ENCODE data around the gene DGKI. TPM values are rescaled to one million over a fixed set of nuclear protein-coding genes. Genes with fewer than 3 reads are reported as not detected.

The DGKI gene
- total and polyA plus RNA-seq, 5 donors from 2014 or later: not detected

DNA sequence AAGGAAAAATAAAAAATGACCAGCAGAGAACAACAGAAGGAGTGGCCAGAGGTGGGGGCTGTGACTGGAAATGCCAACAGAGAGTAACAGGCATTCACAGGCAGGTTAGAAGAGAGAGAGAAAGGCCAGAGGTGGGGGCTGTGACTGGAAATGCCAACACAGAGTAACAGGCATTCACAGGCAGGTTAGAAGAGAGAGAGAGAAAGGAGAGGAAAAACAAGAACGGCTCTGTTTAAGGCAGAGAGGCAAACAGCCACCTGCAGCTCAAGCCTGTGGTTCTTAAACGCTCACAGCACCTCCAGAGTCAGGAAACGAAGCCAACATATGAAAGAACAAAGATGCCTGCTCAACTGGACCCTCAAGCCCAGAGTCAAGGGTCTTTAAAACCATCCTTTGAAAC is 39.5 kb upstream of the DGKI start:
- peaks cover 41% of the 10 kb centered on the region for H3K36me3 Mint-ChIP-seq
- peak overlapping the region; percentile 12 to 87 (median 63) for H3K27ac Mint-ChIP-seq
- no peak for ATAC-seq (ENCODE audit: low read depth in 2 of 2)
- Histone ChIP-seq H3K4me1 (ENCODE audit: control insufficient read depth, insufficient read depth, low read length, poor library complexity, severe bottlenecking) (no peaks in the 10 kb centered on the region), H3K4me3 (ENCODE audit: low read depth, low read length) (no peak overlapping the region), H3K27me3 (ENCODE audit: control insufficient read depth, insufficient read depth, low read length) (no peaks in the 10 kb centered on the region), H3K27ac (ENCODE audit: insufficient read depth, low read length, poor library complexity, severe bottlenecking) (no peak overlapping the region), H3K9me3 (ENCODE audit: control insufficient read depth in 2 of 2, low read length in 2 of 2) (no peaks in the 10 kb centered on the region), H3K36me3 (ENCODE audit: control insufficient read depth, insufficient read depth, low read length) (peaks cover 50% of the 10 kb centered on the region)
- peaks cover 0 to 3% (median 0%) of the 10 kb centered on the region in 4 donors for H3K4me1 Mint-ChIP-seq
- no peaks in the 10 kb centered on the region for H3K27me3 Mint-ChIP-seq
- DNase-seq: no peak
- H3K9me3 Mint-ChIP-seq: no peaks in the 10 kb centered on the region
- H3K4me3 Mint-ChIP-seq: no peak overlapping the region

GRCh38 chr7:137885678-137886077 is 38.9 kb upstream of the DGKI start:
- no peaks in the 10 kb centered on the region for H3K27me3 ChIP-seq (ENCODE audit: control insufficient read depth, insufficient read depth, low read length)
- H3K36me3 Mint-ChIP-seq: peaks cover 40% of the 10 kb centered on the region
- DNase-seq (no peak), ATAC-seq (ENCODE audit: low read depth in 2 of 2) (no peak)
- H3K9me3 Mint-ChIP-seq: no peaks in the 10 kb centered on the region
- H3K9me3 ChIP-seq (ENCODE audit: control insufficient read depth in 2 of 2, low read length in 2 of 2): no peaks in the 10 kb centered on the region
- no peaks in the 10 kb centered on the region for H3K27me3 Mint-ChIP-seq
- H3K36me3 ChIP-seq (ENCODE audit: control insufficient read depth, insufficient read depth, low read length): peaks cover 56% of the 10 kb centered on the region
- H3K4me3 Mint-ChIP-seq: no peak overlapping the region
- H3K27ac Mint-ChIP-seq: peak overlapping the region in 1 of 3 donors; percentile 63
- no peak overlapping the region for H3K4me3 ChIP-seq (ENCODE audit: low read depth, low read length)
- peaks cover 0 to 3% (median 0%) of the 10 kb centered on the region in 4 donors for H3K4me1 Mint-ChIP-seq
- no peaks in the 10 kb centered on the region for H3K4me1 ChIP-seq (ENCODE audit: control insufficient read depth, insufficient read depth, low read length, poor library complexity, severe bottlenecking)
- H3K27ac ChIP-seq (ENCODE audit: insufficient read depth, low read length, poor library complexity, severe bottlenecking): no peak overlapping the region

- H3K9me3 ChIP-seq (ENCODE audit: control insufficient read depth in 2 of 2, low read length in 2 of 2): no peaks in the 10 kb centered on the region
- no peak overlapping the region for H3K4me3 ChIP-seq (ENCODE audit: low read depth, low read length)
- Mint-ChIP-seq H3K36me3 (peaks cover 59% of the 10 kb centered on the region), H3K4me1 (no peaks in the 10 kb centered on the region), H3K27me3 (no peaks in the 10 kb centered on the region), H3K4me3 (peak overlapping the region in 1 of 4 donors; percentile 83), H3K9me3 (no peaks in the 10 kb centered on the region), H3K27ac (no peak overlapping the region)
- H3K36me3 ChIP-seq (ENCODE audit: control insufficient read depth, insufficient read depth, low read length): peaks cover 82% of the 10 kb centered on the region
- no peak for ATAC-seq (ENCODE audit: low read depth in 2 of 2)
- H3K27me3 ChIP-seq (ENCODE audit: control insufficient read depth, insufficient read depth, low read length): no peaks in the 10 kb centered on the region
- no peak for DNase-seq
- no peak overlapping the region for H3K27ac ChIP-seq (ENCODE audit: insufficient read depth, low read length, poor library complexity, severe bottlenecking)
- no peaks in the 10 kb centered on the region for H3K4me1 ChIP-seq (ENCODE audit: control insufficient read depth, insufficient read depth, low read length, poor library complexity, severe bottlenecking)
Observed at GRCh38 chr7:137882806-137883205, 36.0 kb upstream of the DGKI start.

GRCh38 chr7:137882261-137882668 is 35.5 kb upstream of the DGKI start:
- H3K4me3 ChIP-seq (ENCODE audit: low read depth, low read length): no peak overlapping the region
- no peaks in the 10 kb centered on the region for H3K9me3 Mint-ChIP-seq
- H3K4me1 Mint-ChIP-seq: no peaks in the 10 kb centered on the region
- H3K36me3 Mint-ChIP-seq: peaks cover 63% of the 10 kb centered on the region
- ATAC-seq (ENCODE audit: low read depth in 2 of 2) (no peak), DNase-seq (peak in 1 of 3 donors; percentile 9)
- peaks cover 84% of the 10 kb centered on the region for H3K36me3 ChIP-seq (ENCODE audit: control insufficient read depth, insufficient read depth, low read length)
- H3K27ac Mint-ChIP-seq: no peak overlapping the region
- no peaks in the 10 kb centered on the region for H3K27me3 ChIP-seq (ENCODE audit: control insufficient read depth, insufficient read depth, low read length)
- no peaks in the 10 kb centered on the region for H3K9me3 ChIP-seq (ENCODE audit: control insufficient read depth in 2 of 2, low read length in 2 of 2)
- H3K4me3 Mint-ChIP-seq: no peak overlapping the region
- no peaks in the 10 kb centered on the region for H3K4me1 ChIP-seq (ENCODE audit: control insufficient read depth, insufficient read depth, low read length, poor library complexity, severe bottlenecking)
- no peak overlapping the region for H3K27ac ChIP-seq (ENCODE audit: insufficient read depth, low read length, poor library complexity, severe bottlenecking)
- H3K27me3 Mint-ChIP-seq: no peaks in the 10 kb centered on the region

DNA sequence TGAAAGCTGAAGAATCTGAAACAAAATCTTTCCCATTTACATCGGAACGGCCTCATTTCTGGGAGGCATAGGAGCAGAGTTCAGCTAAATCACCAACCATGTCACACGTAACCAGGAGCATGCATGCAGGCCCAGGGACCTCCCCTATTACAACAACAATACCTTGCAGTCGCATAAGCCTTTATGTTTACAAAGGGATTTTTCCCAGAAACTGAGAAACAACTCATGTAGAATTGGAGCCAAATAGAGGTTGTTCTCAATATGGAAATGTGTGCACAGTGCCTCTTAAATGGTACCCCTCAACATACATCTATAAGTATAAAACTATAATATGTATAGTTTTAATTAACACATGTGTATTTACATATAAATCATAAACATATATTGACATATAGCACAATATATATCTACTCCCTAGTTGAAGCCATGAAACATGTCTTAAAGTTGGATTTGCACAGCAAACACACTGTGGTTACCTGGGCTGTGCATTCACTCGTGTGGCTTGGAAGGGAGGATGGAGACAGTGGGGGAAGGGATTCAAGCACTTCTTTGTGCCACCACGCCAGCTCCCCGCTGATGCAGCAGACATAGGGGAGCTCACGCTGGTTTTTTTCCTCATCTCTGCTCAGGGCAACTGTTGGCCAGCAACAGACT is 35.0 kb upstream of the DGKI start:
- H3K4me3 ChIP-seq (ENCODE audit: low read depth, low read length): no peak overlapping the region
- peaks cover 68% of the 10 kb centered on the region for H3K36me3 Mint-ChIP-seq
- no peaks in the 10 kb centered on the region for H3K4me1 Mint-ChIP-seq
- no peaks in the 10 kb centered on the region for H3K9me3 ChIP-seq (ENCODE audit: control insufficient read depth in 2 of 2, low read length in 2 of 2)
- no peak overlapping the region for H3K27ac ChIP-seq (ENCODE audit: insufficient read depth, low read length, poor library complexity, severe bottlenecking)
- H3K4me1 ChIP-seq (ENCODE audit: control insufficient read depth, insufficient read depth, low read length, poor library complexity, severe bottlenecking): no peaks in the 10 kb centered on the region
- H3K27me3 ChIP-seq (ENCODE audit: control insufficient read depth, insufficient read depth, low read length): no peaks in the 10 kb centered on the region
- no peaks in the 10 kb centered on the region for H3K27me3 Mint-ChIP-seq
- no peaks in the 10 kb centered on the region for H3K9me3 Mint-ChIP-seq
- peaks cover 79% of the 10 kb centered on the region for H3K36me3 ChIP-seq (ENCODE audit: control insufficient read depth, insufficient read depth, low read length)
- ATAC-seq (ENCODE audit: low read depth in 2 of 2) (no peak), DNase-seq (no peak)
- H3K4me3 Mint-ChIP-seq: no peak overlapping the region
- no peak overlapping the region for H3K27ac Mint-ChIP-seq

- Histone ChIP-seq H3K27ac (ENCODE audit: insufficient read depth, low read length, poor library complexity, severe bottlenecking) (no peak overlapping the region), H3K4me1 (ENCODE audit: control insufficient read depth, insufficient read depth, low read length, poor library complexity, severe bottlenecking) (no peaks in the 10 kb centered on the region), H3K36me3 (ENCODE audit: control insufficient read depth, insufficient read depth, low read length) (peaks cover 75% of the 10 kb centered on the region), H3K27me3 (ENCODE audit: control insufficient read depth, insufficient read depth, low read length) (no peaks in the 10 kb centered on the region), H3K9me3 (ENCODE audit: control insufficient read depth in 2 of 2, low read length in 2 of 2) (no peaks in the 10 kb centered on the region), H3K4me3 (ENCODE audit: low read depth, low read length) (no peak overlapping the region)
- no peak overlapping the region for H3K27ac Mint-ChIP-seq
- no peak overlapping the region for H3K4me3 Mint-ChIP-seq
- no peaks in the 10 kb centered on the region for H3K4me1 Mint-ChIP-seq
- peaks cover 74% of the 10 kb centered on the region for H3K36me3 Mint-ChIP-seq
- no peak for DNase-seq
- H3K27me3 Mint-ChIP-seq: no peaks in the 10 kb centered on the region
- no peaks in the 10 kb centered on the region for H3K9me3 Mint-ChIP-seq
- ATAC-seq (ENCODE audit: low read depth in 2 of 2): no peak
Observed at GRCh38 chr7:137880432-137880831, 33.7 kb upstream of the DGKI start.

GRCh38 chr7:137879357-137880158 is 32.8 kb upstream of the DGKI start:
- no peaks in the 10 kb centered on the region for H3K27me3 Mint-ChIP-seq
- DNase-seq (no peak), ATAC-seq (ENCODE audit: low read depth in 2 of 2) (no peak)
- no peaks in the 10 kb centered on the region for H3K9me3 Mint-ChIP-seq
- no peak overlapping the region for H3K27ac Mint-ChIP-seq
- Histone ChIP-seq H3K4me3 (ENCODE audit: low read depth, low read length) (no peak overlapping the region), H3K36me3 (ENCODE audit: control insufficient read depth, insufficient read depth, low read length) (peaks cover 73% of the 10 kb centered on the region), H3K27me3 (ENCODE audit: control insufficient read depth, insufficient read depth, low read length) (no peaks in the 10 kb centered on the region), H3K27ac (ENCODE audit: insufficient read depth, low read length, poor library complexity, severe bottlenecking) (no peak overlapping the region), H3K9me3 (ENCODE audit: control insufficient read depth in 2 of 2, low read length in 2 of 2) (no peaks in the 10 kb centered on the region), H3K4me1 (ENCODE audit: control insufficient read depth, insufficient read depth, low read length, poor library complexity, severe bottlenecking) (no peaks in the 10 kb centered on the region)
- no peaks in the 10 kb centered on the region for H3K4me1 Mint-ChIP-seq
- H3K36me3 Mint-ChIP-seq: peaks cover 69% of the 10 kb centered on the region
- H3K4me3 Mint-ChIP-seq: no peak overlapping the region

All from CD4-positive, CD25-positive, alpha-beta regulatory T cell (primary cell).